ENCODE results near the gene IQGAP3.

Gene IQGAP3

DNA sequence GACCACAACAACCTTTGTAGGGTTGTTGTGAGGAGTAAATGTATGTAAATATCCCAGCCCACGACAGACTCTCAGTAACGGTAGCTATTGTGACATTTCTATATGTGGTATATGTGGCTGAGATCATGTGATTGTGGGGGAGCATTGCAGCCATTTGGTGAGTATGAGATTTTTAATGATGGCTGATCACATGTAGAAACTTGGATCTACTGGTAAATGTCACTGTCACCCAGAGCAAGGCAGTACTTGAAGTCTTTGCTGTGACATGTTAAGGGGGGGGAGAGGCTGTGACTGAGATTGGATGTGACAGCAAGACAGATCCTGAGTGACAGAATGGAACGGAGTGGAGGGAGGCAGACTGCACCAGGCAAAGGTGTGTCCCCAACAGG, 47.9 kb downstream of the IQGAP3 start:
- DNase-seq (ENCODE audit: low read depth), result no peak
- no peak overlapping the region for H3K4me3 ChIP-seq (replicated peaks; ENCODE audit: low read depth, low read length)
- TF ChIP-seq, protein P1, sequence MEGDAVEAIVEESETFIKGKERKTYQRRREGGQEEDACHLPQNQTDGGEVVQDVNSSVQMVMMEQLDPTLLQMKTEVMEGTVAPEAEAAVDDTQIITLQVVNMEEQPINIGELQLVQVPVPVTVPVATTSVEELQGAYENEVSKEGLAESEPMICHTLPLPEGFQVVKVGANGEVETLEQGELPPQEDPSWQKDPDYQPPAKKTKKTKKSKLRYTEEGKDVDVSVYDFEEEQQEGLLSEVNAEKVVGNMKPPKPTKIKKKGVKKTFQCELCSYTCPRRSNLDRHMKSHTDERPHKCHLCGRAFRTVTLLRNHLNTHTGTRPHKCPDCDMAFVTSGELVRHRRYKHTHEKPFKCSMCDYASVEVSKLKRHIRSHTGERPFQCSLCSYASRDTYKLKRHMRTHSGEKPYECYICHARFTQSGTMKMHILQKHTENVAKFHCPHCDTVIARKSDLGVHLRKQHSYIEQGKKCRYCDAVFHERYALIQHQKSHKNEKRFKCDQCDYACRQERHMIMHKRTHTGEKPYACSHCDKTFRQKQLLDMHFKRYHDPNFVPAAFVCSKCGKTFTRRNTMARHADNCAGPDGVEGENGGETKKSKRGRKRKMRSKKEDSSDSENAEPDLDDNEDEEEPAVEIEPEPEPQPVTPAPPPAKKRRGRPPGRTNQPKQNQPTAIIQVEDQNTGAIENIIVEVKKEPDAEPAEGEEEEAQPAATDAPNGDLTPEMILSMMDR (IDR thresholded peaks at IDR 0.05; ENCODE audit: low read length, missing control alignments), result no peak

DNA sequence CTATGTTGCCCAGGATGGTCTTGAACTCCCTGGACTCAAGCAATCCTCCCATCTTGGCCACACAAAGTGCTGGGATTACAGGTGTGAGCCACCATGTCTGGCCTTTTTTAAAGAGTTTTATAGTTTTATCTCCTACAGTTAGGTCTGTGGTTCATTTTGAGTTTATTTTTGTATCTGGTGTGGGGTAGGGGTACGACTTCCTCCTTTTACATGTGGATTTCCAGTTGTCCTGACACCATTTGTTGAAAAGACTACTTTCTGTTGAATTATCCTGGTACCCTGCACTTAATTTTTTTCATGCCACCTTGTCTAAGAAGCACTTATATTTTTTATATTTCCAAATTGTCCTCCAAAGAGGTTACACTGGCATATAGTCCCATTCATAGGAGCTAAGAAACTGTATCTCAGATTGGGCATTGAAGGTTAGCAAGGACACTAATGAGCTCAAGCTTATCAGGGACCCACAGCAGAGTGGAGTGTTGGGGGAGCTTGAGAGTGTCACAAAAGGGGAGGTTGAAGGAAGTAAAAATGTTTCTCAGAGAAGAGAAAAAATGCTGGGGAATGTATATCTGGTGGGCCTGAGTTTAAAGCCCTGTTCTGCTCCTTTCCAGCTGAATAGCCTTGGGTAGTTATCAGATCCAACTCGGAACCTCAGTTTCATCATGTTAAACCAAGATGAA, 48.4 kb downstream of the IQGAP3 start:
- H3K4me3 ChIP-seq (replicated peaks; ENCODE audit: low read depth, low read length), result no peak overlapping the region
- TF ChIP-seq, protein P1 (IDR thresholded peaks at IDR 0.05; ENCODE audit: low read length, missing control alignments), result no peak
- DNase-seq (ENCODE audit: low read depth), result no peak

DNA sequence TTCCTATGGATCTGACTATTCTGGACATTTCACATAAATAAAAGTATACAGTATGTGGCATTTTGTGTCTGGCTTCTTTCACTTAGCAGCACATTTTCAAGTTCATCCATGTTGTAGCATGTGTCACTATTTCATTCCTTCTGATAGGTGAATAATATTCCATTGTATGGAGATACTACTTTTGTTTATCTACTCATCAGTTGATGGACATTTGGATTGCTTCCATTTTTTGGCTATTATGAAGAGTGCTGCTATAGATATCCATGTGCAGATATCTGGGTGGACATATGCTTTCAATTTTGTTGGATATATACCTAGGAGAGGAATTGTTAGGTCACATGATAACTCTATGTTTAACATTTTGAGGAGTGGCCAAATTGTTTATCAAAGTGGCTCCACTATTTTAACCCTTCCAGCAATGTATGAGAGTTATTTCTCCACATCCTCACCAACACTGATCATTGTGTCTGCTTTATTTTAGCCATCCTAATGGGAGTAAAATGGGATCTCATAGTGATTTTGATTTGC, 49.9 kb downstream of the IQGAP3 start:
- no peak overlapping the region for H3K4me3 ChIP-seq (replicated peaks; ENCODE audit: low read depth, low read length)
- no peak for DNase-seq (ENCODE audit: low read depth)
- TF ChIP-seq, protein P1 (IDR thresholded peaks at IDR 0.05; ENCODE audit: low read length, missing control alignments), result no peak

DNA sequence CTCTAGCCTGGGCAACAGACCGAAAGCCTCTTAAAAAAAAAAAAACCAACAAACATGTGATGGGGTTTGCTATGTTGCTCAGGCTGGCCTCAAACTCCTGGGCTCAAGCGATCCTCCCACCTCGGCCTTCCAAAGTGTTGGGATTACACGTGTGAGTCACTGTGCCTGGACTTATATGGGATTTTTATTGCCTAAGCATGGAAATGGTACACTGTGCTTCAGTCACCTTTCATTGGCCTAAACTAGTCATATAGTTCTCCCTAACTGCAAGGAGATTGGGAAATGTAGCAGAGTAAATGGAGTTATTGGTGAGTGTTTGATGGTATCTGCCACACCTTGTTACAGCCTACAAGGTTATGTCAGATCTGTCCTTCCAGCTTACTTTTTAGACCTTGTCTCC, 54.6 kb downstream of the IQGAP3 start:
- no peak for DNase-seq (ENCODE audit: low read depth)
- no peak overlapping the region for H3K4me3 ChIP-seq (replicated peaks; ENCODE audit: low read depth, low read length)
- TF ChIP-seq, protein P1 (IDR thresholded peaks at IDR 0.05; ENCODE audit: low read length, missing control alignments), result no peak

DNA sequence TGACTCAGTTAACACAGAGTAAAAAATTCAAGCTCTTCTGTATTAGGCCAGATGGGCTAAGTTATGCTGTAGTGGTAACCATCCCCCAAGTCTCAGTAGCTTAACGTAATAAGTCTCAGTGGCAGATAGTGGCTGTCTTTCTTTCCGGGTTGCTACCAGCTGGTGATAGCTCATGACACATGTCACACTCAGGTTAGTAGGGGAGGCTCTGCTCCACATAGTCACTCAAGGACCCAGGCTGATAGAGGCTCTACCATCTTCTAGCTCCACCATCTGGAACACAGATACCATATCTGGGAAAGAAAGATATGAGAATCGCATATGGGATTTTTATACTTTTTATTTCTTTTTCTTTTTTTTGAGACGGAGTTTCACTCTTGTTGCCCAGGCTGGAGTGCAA, 55.5 kb downstream of the IQGAP3 start:
- TF ChIP-seq, protein P1 (IDR thresholded peaks at IDR 0.05; ENCODE audit: low read length, missing control alignments), result no peak
- no peak overlapping the region for H3K4me3 ChIP-seq (replicated peaks; ENCODE audit: low read depth, low read length)
- no peak for DNase-seq (ENCODE audit: low read depth)

DNA sequence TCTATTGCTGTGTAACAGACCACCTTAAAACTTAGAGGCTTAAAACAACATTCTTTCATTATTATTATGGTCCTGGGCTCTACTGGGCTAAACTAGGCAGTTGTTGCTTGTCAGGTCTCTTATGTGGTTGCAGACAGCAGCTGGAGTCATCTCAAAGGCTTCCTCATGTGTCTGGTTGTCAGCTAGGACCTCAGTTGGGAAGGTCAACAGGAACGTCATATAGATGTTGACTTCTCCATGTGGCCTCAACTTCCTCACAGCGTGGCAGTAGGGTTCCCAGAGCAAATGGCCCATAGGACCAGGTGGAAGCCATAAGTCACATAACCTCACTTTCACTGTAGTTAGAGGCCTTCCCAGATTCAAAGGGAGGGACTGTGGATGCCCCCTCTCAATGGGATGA, 56.4 kb downstream of the IQGAP3 start:
- TF ChIP-seq, protein P1 (IDR thresholded peaks at IDR 0.05; ENCODE audit: low read length, missing control alignments), result no peak
- H3K4me3 ChIP-seq (replicated peaks; ENCODE audit: low read depth, low read length), result no peak overlapping the region
- no peak for DNase-seq (ENCODE audit: low read depth)

DNA sequence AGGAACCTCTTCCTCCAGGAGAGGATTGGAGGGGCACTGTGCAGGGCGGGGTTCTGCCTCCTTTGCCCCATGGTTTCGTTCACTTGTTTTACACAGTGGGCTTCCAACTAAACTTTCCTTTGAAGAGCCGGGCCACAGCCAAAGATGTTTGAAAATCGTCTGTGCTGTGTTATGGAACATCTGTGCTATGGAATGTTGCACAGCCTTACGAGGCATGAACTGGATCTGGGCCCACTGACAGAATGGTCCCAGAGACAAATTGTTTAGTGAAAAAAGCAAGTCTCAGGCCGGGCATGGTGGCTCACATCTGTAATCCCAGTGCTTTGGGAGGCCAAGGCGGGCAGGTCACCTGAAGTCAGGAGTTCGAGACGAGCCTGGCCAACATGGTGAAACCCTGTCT, 59.2 kb downstream of the IQGAP3 start:
- no peak for DNase-seq (ENCODE audit: low read depth)
- H3K4me3 ChIP-seq (replicated peaks; ENCODE audit: low read depth, low read length), result no peak overlapping the region
- TF ChIP-seq, protein P1 (IDR thresholded peaks at IDR 0.05; ENCODE audit: low read length, missing control alignments), result no peak
